GM12892 (cell line): Measurements from ENCODE around the gene ENO4.

Experiments used
- DNase-seq: peaks from one replicate; pipeline ENCODE4 v3.0.0; 2011; ENCODE audit not compliant: insufficient read length
- FAIRE-seq: peaks from 2 replicates; lab custom pipeline; 2011; peaks lifted over from hg19 to GRCh38; lab: Jason Lieb, UNC
- POLR2A ChIP-seq: IDR thresholded peaks from 2 replicates; pipeline ENCODE4 v1.6.1; 2011; ENCODE audit warnings: low read depth, low read length, control low read depth
- POLR2AphosphoS5 ChIP-seq: IDR thresholded peaks from 2 replicates; pipeline ENCODE4 v1.6.1; 2011; ENCODE audit warnings: low read depth, low read length, control low read depth
- TAF1 ChIP-seq: IDR thresholded peaks from 2 replicates; pipeline ENCODE4 v1.6.1; 2011; ENCODE audit warnings: low read depth, mild to moderate bottlenecking, control low read depth, low read length, borderline replicate concordance

ENO4 gene

GRCh38 chr10:116853287-116853686 lies 4.0 kb downstream of the ENO4 start:
- no peak for DNase-seq
- TF ChIP-seq POLR2AphosphoS5, result no peak
- no peak for TF ChIP-seq TAF1
- TF ChIP-seq POLR2A, result no peak
- FAIRE-seq, result no peak

GRCh38 chr10:116853701-116854100 lies 4.4 kb downstream of the ENO4 start:
- TF ChIP-seq POLR2AphosphoS5 (no peak), TAF1 (no peak), POLR2A (no peak)
- no peak for FAIRE-seq

GRCh38 chr10:116857156-116857555 lies 7.9 kb downstream of the ENO4 start:
- TF ChIP-seq TAF1 (no peak), POLR2A (no peak), POLR2AphosphoS5 (no peak)
- FAIRE-seq, result no peak
- DNase-seq, result no peak

More at GRCh38 chr10:116853701-116854100, 4.4 kb downstream of the ENO4 start:
- no peak for DNase-seq

- no peak for DNase-seq
- no peak for TF ChIP-seq POLR2AphosphoS5
- TF ChIP-seq POLR2A, result no peak
- no peak for FAIRE-seq
Observed at GRCh38 chr10:116861796-116862195, 12.5 kb downstream of the ENO4 start.

- no peak for DNase-seq
- TF ChIP-seq TAF1, result no peak
- no peak for TF ChIP-seq POLR2A
- no peak for TF ChIP-seq POLR2AphosphoS5
- no peak for FAIRE-seq
Observed at GRCh38 chr10:116864436-116864835, 15.1 kb downstream of the ENO4 start.

GRCh38 chr10:116866066-116866465 lies 16.8 kb downstream of the ENO4 start:
- TF ChIP-seq TAF1 (no peak), POLR2AphosphoS5 (no peak), POLR2A (no peak)
- no peak for DNase-seq
- no peak for FAIRE-seq

GRCh38 chr10:116866987-116867595 lies 17.8 kb downstream of the ENO4 start:
- FAIRE-seq (no peak), DNase-seq (no peak)
- TF ChIP-seq POLR2AphosphoS5, result no peak
- TF ChIP-seq POLR2A, result no peak
- no peak for TF ChIP-seq TAF1

GRCh38 chr10:116868198-116868676 lies 18.9 kb downstream of the ENO4 start:
- DNase-seq (no peak), FAIRE-seq (no peak)
- no peak for TF ChIP-seq POLR2A
- no peak for TF ChIP-seq TAF1
- TF ChIP-seq POLR2AphosphoS5, result no peak

- DNase-seq (no peak), FAIRE-seq (no peak)
- no peak for TF ChIP-seq POLR2AphosphoS5
Observed at GRCh38 chr10:116868722-116869121, 19.4 kb downstream of the ENO4 start.

- no peak for DNase-seq
- TF ChIP-seq TAF1 (no peak), POLR2AphosphoS5 (no peak), POLR2A (no peak)
- no peak for FAIRE-seq
Observed at GRCh38 chr10:116870949-116871348, 21.6 kb downstream of the ENO4 start.

GRCh38 chr10:116873134-116873533 lies 23.8 kb downstream of the ENO4 start:
- DNase-seq (no peak), FAIRE-seq (no peak)
- TF ChIP-seq TAF1, result no peak
- TF ChIP-seq POLR2A, result no peak
- no peak for TF ChIP-seq POLR2AphosphoS5

GRCh38 chr10:116875897-116876296 lies 26.6 kb downstream of the ENO4 start:
- FAIRE-seq, result no peak
- TF ChIP-seq TAF1 (no peak), POLR2A (no peak), POLR2AphosphoS5 (no peak)
- no peak for DNase-seq
